HG03095 (cell line): ENCODE measurements around the gene EHD3.

Source experiments
- ATAC-seq: cut with Tn5 transposase; IDR thresholded peaks from one replicate; pipeline ENCODE4 v1.9.1; 2021; ENCODE audit warnings: moderate library complexity; ENCODE audit not compliant: unreplicated experiment

EHD3 gene

DNA sequence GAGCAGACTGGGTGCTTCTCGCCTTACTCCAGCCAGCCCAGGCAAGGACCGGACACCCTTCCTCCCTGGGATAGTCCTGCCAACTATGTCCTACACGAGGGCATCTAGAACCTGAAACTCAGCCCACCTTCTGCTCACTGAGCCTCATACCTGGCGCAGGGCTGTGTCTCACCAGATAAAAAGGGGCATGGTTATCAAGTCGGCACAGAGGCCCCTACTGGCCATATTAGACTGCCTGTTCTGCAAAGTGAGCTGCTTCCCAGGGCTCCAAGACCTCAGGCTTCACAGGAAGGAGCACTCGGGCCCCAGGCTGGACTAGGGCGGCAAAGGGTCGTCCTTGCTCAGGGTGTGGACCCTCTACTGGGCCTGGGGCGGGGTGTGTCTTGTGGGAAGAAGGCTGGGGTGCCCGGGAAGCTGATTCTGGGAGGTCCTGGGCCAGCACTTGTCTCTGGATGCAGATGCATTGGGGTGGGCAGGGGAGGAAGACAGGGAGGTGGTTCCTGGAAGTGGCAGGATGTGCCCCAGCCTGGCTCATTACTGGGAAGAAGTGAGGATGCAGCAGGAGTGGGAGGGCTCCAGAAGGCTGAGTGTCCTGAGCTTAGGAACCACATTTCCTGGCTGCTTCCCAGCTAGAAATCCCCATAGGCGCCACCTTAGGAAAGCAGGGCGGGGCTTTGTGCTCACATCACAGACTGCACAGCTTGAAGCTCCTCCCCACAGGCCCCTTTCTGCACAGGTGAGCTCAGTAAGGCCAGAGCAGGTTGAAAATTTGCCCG lies 19.6 kb downstream of the EHD3 start:
- ATAC-seq, result no peak

DNA sequence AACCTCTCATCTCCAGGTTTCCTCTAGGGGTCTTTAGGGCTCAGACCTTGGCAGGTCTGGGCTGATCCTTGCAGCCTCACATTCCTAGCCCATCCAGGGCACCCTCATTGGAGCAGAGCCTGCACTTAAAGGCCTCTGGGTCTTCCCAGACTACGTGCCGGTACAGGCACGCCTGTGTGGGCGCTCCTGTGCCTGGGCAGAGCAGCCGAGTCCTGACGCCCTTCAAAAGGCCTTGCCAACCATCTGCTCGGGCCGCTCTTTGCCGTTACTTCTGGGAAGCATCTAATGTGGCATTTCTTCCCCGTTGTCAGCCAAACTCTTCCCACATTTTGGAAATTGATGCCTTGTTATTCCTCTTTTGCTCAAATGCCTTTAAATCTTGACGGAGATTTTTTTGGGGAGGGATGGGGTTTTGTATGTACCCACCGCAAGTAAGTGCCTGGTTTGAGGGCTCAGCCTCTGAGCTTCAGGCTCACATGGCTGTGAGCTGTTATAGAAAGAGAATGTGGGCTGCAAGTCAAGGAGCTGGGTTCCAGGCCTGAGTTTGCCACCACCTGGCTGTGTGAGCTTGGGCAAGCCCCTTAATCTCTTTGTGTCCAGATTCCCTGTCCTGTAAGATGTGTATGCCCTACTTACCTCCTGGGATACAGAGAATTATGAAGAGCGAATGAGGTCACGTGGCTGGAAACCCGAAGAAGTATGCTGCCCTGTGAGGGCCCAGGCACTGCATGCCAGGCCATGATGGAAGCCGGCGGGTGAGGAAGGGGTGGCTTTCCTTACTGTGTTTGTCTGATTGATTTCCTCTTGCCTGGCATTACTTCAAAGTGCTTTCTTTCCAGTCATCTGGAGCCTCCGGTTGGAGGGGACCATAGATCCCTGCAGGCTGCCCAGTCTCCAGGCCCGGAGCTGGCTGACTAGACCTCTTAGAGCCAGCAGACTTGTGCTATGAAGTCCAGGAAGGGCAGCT lies 20.6 kb downstream of the EHD3 start:
- ATAC-seq, result no peak

- peak; percentile 60 for ATAC-seq
These were observed 22.1 kb downstream of the EHD3 start for GRCh38 chr2:31255911-31256571.

GRCh38 chr2:31256611-31257382 lies 22.8 kb downstream of the EHD3 start:
- peak; percentile 5 for ATAC-seq

GRCh38 chr2:31258351-31258750 lies 24.4 kb downstream of the EHD3 start:
- ATAC-seq, result peak; percentile 34

- ATAC-seq, result no peak
These were observed 25.1 kb downstream of the EHD3 start for GRCh38 chr2:31259075-31259474.

DNA sequence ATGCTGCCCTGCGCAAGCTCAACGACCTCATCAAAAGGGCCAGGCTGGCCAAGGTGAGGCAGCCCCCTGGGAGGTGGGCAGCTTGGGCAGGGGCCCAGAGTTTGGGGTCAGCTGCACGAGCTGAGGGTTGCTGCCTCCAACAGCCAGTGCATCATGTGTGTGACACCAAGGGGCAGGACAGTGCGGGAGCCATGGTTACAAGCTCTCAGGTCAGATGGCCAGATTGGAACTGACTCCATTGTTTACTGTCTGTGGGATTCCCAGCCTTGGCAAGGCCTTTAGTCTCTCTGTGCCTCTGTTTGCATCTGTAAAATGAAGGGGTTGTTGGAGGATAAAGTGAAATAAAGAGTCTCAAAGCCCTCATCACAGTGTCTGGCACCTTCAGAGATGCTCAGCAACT lies 26.9 kb downstream of the EHD3 start:
- ATAC-seq, result no peak

DNA sequence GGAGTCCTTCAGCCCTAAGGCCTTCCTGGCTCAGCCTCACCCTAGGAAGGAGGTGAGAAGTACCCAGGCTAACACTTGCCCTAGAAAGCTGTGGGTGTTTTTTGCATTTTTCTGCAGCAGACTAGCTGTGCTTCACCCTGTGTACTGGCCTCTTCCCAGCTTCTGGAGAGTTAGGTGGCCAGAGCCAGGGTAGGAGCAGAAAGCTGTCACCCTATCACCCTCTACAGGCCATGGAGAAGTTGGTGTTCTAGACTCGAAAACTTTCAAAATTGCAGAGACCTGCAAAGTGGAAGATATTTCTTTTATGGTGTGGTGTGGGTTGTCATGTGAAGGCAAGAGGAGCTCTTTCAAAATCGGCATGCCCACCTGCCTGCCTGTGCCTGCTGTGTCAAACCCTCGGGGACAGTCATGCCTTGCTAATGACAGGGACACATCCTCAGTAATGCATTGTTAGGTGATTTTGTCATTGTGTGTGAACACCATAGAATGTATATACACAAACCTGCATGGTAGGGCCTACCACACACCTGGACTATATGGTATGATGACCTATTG lies 29.8 kb downstream of the EHD3 start:
- ATAC-seq, result no peak

DNA sequence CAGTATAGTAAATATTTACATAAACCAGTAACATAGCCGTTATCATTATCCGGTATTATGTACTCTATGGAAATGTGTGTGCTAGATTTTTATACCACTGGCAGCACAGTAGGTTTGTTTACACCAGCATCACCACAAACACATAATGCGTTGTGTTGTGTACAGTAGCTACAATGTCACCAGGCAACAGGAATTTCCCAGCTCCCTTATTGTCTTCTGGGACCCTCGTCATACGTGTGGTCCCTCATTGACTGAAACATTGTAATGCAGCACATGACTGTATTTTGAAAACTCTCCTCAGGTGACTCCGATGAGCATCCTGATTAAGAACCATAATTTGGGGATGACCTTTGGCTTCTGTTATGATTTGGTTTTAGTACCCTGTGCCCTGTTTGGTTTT lies 31.3 kb downstream of the EHD3 start:
- no peak for ATAC-seq

DNA sequence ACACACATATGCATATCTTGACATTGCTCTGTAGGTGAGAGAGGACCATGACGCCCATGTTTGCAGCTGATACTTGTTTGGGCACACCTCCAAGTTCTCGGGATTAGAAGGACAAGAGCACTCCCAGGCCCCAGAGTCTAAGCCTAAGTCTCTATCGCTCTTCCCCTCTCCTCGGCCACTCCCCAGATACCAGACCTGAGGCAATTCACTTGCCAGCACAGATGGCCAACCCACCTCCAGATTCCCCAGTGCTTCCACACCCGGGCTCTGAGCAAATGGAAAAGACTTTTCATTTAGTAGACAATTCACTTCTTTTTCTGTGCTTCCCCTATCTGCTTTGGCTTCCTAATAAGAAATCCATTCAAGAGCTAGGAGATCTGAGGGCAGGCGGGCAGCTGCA lies 32.9 kb downstream of the EHD3 start:
- no peak for ATAC-seq

GRCh38 chr2:31267437-31268120 lies 33.6 kb downstream of the EHD3 start:
- no peak for ATAC-seq

- ATAC-seq, result no peak
These were observed 34.4 kb downstream of the EHD3 start for GRCh38 chr2:31268344-31268743.

GRCh38 chr2:31269087-31269486 lies 35.1 kb downstream of the EHD3 start:
- no peak for ATAC-seq

- ATAC-seq, result no peak
These were observed 36.2 kb downstream of the EHD3 start for GRCh38 chr2:31270131-31270530.

GRCh38 chr2:31270822-31271231 lies 36.9 kb downstream of the EHD3 start:
- no peak for ATAC-seq

GRCh38 chr2:31271851-31272267 lies 37.9 kb downstream of the EHD3 start:
- ATAC-seq, result no peak

DNA sequence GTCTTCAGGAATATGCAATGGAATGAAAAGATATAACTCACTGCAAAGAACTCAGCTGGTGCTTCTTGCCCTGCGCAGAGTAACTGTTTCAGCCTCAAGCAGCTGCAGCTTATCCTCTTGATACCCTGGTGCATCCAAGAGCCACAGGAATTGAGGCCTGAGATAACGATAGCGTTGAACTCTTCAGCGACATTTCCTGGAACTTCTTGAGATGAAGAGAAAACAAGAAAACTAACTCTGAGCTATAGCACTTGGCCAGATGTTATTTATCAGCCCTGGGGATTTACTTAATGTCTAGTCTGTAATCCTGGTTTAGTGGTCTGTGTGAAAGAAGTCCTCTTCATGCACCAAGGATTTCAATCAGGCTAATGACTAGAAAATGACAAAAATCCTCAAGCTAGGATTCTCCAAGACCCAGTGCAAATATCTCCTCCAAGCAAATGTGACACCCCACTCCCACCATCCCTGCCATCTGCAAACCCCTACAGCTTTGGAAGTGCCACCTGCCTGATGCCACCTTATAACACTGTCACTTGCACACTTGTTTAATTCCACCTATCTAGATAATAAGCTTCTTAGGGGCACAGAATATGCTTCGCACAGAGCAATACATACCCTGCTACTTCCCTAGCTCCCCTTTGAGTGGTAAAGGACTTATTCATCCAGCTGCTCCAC lies 40.6 kb downstream of the EHD3 start:
- ATAC-seq, result no peak

GRCh38 chr2:31275976-31276375 lies 42.0 kb downstream of the EHD3 start:
- ATAC-seq, result no peak

- no peak for ATAC-seq
These were observed 43.7 kb downstream of the EHD3 start for GRCh38 chr2:31277621-31278020.
